Endometrial microvascular endothelial cells (primary cell): ENCODE data around the gene SDK1. TPM values are rescaled to one million over a fixed set of nuclear protein-coding genes. Genes with fewer than 3 reads are reported as not detected.

Experiments
- in situ Hi-C: cut with HindIII; loops from 2 replicates; pipeline ENCODE4 v1.10.0; 2017; ENCODE audit warnings: low sequenced_read_pairs, low pct_unique_long_range_greater_than_20kb; ENCODE audit errors: inconsistent ontology term
- total RNA-seq: library from RNA; depleted of rRNA; stranded (reverse); fragments of >200 nt; gene quantifications from one replicate; pipeline ENCODE4 v1.2.3, GENCODE V29; 2015; ENCODE audit errors: inconsistent ontology term

The SDK1 gene
- total RNA-seq, 1 donor from 2014 or later, result 1.6 TPM

GRCh38 chr7:3591944-3592343 lies 290.9 kb downstream of the SDK1 start:
- in situ Hi-C loops, result no loop called here

- in situ Hi-C loops, result no loop called here
Measured at GRCh38 chr7:3592401-3593134, 291.5 kb downstream of the SDK1 start.

GRCh38 chr7:3594901-3595300 lies 293.8 kb downstream of the SDK1 start:
- in situ Hi-C loops, result no loop called here

- in situ Hi-C loops, result no loop called here
Measured at GRCh38 chr7:3598854-3599253, 297.8 kb downstream of the SDK1 start.

GRCh38 chr7:3605222-3605621 lies 304.2 kb downstream of the SDK1 start:
- in situ Hi-C loops, result no loop called here

GRCh38 chr7:3606436-3606835 lies 305.4 kb downstream of the SDK1 start:
- in situ Hi-C loops, result no loop called here

GRCh38 chr7:3607847-3608246 lies 306.8 kb downstream of the SDK1 start:
- in situ Hi-C loops, result no loop called here

GRCh38 chr7:3616306-3616705 lies 315.3 kb downstream of the SDK1 start:
- in situ Hi-C loops, result no loop called here

GRCh38 chr7:3630081-3630480 lies 329.0 kb downstream of the SDK1 start:
- in situ Hi-C loops, result no loop called here

- in situ Hi-C loops, result no loop called here
Measured at GRCh38 chr7:3634396-3634795, 333.3 kb downstream of the SDK1 start.

- in situ Hi-C loops, result no loop called here
Measured at GRCh38 chr7:3636131-3636860, 335.2 kb downstream of the SDK1 start.

- in situ Hi-C loops, result no loop called here
Measured at GRCh38 chr7:3639253-3639652, 338.2 kb downstream of the SDK1 start.

- in situ Hi-C loops, result no loop called here
Measured at GRCh38 chr7:3641582-3641981, 340.5 kb downstream of the SDK1 start.

- in situ Hi-C loops, result no loop called here
Measured at GRCh38 chr7:3643091-3643490, 342.0 kb downstream of the SDK1 start.

- in situ Hi-C loops, result no loop called here
Measured at GRCh38 chr7:3648276-3648675, 347.2 kb downstream of the SDK1 start.

- in situ Hi-C loops, result no loop called here
Measured at GRCh38 chr7:3649250-3649649, 348.2 kb downstream of the SDK1 start.

GRCh38 chr7:3649678-3650440 lies 348.8 kb downstream of the SDK1 start:
- in situ Hi-C loops, result no loop called here

- in situ Hi-C loops, result no loop called here
Measured at GRCh38 chr7:3650844-3651243, 349.8 kb downstream of the SDK1 start.

- in situ Hi-C loops, result no loop called here
Measured at GRCh38 chr7:3655635-3656034, 354.6 kb downstream of the SDK1 start.

GRCh38 chr7:3657206-3657605 lies 356.2 kb downstream of the SDK1 start:
- in situ Hi-C loops, result no loop called here
